ELR (cell line): ENCODE results near the gene GRN.
"Not testable (repeated sequence)": the region's sequence is repeated elsewhere in the genome, so short reads cannot be mapped to it uniquely, and the experiment has no call there.

Experiments used
- DNase-seq: peaks from one replicate; pipeline ENCODE4 v3.0.0-alpha.2; 2015; ENCODE audit warnings: low read depth

The GRN gene

GRCh38 chr17:44346064-44346844 is 1.2 kb downstream of the GRN start:
- no peak for DNase-seq

GRCh38 chr17:44347206-44348055 is 2.3 kb downstream of the GRN start:
- not testable (repeated sequence) for DNase-seq

- peak; percentile 78 for DNase-seq
Measured at GRCh38 chr17:44348234-44348987, 3.3 kb downstream of the GRN start.

- DNase-seq: no peak
Measured at GRCh38 chr17:44348988-44349364, 3.9 kb downstream of the GRN start.

- no peak for DNase-seq
Measured at GRCh38 chr17:44349553-44350070, 4.5 kb downstream of the GRN start.

GRCh38 chr17:44350733-44351226 is 5.7 kb downstream of the GRN start:
- DNase-seq: peak; percentile 74

- no peak for DNase-seq
Measured at GRCh38 chr17:44351464-44351863, 6.4 kb downstream of the GRN start.

GRCh38 chr17:44351961-44352827 is 7.1 kb downstream of the GRN start:
- DNase-seq: no peak

- DNase-seq: no peak
Measured at GRCh38 chr17:44352828-44353671, 7.9 kb downstream of the GRN start.

GRCh38 chr17:44353672-44354331 is 8.7 kb downstream of the GRN start:
- peak; percentile 22 for DNase-seq

- DNase-seq: no peak
Measured at GRCh38 chr17:44354582-44355561, 9.8 kb downstream of the GRN start.

- DNase-seq: no peak
Measured at GRCh38 chr17:44355642-44356099, 10.6 kb downstream of the GRN start.

GRCh38 chr17:44356241-44356640 is 11.1 kb downstream of the GRN start:
- no peak for DNase-seq

- DNase-seq: no peak
Measured at GRCh38 chr17:44358066-44358465, 13.0 kb downstream of the GRN start.

- DNase-seq: no peak
Measured at GRCh38 chr17:44359006-44359405, 13.9 kb downstream of the GRN start.

- no peak for DNase-seq
Measured at GRCh38 chr17:44359458-44360143, 14.5 kb downstream of the GRN start.

GRCh38 chr17:44360144-44360533 is 15.0 kb downstream of the GRN start:
- DNase-seq: no peak

- DNase-seq: peak; percentile 43
Measured at GRCh38 chr17:44360826-44361225, 15.7 kb downstream of the GRN start.
